HG03064 (cell line): ENCODE measurements around the gene BMF.

ENCODE experiments used
- ATAC-seq: cut with Tn5 transposase; IDR thresholded peaks from one replicate; pipeline ENCODE4 v1.9.1; 2021; ENCODE audit warnings: low read depth; ENCODE audit not compliant: unreplicated experiment

Gene BMF

GRCh38 chr15:40104296-40104864 is 4.3 kb downstream of the BMF start:
- ATAC-seq, result no peak

- ATAC-seq, result no peak
Measured at GRCh38 chr15:40103864-40104271, 4.8 kb downstream of the BMF start.

DNA sequence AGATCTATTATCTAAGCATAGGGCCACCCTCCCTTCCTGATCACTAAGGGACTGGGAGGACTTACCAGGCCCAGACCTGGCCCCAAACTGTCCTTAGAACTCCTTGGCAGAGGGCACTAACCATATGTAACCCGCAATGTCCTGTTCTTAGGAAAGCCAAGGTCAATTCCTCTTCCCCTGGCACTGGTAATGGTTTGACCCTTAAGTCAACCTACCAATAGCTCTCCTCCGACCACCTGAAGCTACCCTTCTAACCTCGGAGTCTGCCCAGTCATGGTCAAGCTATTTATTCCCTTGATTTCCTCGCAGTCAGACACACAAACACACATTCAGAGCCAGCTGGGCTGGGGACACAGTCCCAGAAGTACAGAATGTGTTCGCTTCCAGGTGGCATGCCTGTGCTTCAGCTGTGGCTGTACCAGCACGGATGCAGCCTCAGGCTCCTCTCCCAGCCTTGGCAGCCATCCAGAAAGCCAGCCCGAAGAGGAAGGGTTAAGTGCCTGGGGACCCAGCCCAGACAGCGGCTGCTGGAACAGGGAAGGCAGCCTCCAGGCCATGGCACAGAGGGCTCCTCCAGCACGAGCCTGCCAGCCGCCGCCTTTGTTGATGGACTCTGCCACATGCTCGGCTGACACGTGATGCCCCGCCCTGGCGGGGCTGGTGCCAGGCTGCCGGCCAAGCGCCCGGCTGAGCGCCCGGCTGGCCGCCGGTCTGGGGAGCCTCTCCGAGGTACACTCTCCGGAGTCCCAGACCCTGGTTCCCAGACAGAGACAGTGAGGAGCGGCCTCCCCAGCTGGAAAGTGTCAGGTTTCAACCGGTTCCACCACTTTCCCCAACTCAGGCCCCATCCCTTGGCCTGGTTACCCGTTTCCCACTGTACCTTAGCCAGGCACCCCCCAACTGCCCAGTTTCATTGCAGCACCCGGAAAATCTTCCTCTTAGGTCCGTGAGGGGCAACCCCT is 5.5 kb downstream of the BMF start:
- no peak for ATAC-seq

GRCh38 chr15:40100947-40101905 is 7.5 kb downstream of the BMF start:
- ATAC-seq, result no peak

DNA sequence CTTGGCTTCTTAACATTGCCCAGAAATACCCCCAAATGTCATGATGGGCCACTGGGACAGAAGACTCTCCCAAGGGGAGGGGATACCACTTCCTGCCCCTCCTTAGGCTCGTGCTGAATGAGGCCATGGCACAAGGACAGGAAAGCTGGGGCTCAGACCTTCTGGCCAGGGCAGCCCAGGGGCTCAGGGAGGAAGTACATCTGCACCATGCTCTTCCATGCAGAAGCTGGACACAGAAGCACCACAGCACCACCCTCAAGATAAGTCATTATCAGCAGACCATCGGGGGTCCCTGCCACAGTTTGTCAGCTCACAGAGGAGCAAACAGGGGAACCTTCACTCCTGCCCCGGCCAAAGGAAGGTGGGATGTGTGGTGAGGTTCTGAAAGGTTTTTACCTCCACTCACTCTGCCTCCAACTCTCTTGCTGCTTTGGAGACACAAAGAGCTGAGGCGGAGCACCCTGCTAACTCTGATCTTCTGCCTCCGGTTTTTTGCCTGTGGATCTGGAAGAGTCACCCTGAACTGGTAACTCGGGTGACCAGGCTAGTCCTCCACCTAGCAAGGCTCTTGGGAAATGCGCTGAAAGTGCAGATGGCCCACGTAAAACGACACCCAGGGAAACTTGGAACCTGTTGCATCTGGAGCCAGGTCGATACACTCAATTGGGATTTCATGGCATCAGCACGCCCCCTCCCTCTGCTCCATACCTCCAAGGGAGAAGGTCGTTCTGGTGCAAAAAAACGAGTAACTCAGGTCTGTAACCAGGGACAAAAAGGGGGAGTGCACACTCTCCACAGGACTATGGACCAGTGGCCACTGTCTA is 8.3 kb downstream of the BMF start:
- ATAC-seq, result no peak

DNA sequence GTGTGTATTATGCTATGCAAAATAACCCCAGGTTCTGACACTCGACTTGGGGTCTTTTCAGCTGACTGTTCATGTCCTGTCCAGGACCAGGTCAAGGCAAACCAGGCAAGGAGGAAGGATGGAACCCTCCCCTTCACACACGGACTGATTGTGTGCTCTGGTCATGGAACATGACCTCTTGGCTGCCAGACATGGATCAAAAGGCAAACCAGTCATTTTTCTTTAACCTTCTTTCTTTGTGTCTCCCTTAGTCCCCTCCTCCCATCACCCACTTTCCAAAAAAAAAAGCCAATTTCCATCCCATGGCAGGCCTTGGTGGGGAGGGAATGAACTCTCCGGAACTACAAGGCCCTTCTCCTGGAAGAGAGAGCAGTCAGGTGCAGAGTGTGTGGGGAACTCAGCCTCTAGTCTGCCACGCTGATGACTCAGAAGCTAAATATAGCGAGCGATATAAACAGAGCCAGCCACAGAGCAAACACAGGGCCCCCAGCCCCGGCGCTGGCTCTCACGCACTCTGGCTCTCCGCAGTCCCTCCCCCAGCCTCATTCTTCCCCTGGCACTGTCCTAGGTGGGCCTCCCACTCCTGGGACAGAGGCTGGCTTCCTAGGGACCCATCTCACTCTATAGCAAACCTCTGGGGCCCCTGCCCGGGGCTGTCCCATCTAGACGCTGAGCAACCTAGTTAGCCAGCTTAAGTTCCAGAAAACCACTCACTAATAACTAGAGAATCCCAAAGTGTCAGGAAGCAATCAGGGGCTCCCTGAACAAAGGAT is 10.0 kb downstream of the BMF start:
- ATAC-seq, result peak; percentile 69

DNA sequence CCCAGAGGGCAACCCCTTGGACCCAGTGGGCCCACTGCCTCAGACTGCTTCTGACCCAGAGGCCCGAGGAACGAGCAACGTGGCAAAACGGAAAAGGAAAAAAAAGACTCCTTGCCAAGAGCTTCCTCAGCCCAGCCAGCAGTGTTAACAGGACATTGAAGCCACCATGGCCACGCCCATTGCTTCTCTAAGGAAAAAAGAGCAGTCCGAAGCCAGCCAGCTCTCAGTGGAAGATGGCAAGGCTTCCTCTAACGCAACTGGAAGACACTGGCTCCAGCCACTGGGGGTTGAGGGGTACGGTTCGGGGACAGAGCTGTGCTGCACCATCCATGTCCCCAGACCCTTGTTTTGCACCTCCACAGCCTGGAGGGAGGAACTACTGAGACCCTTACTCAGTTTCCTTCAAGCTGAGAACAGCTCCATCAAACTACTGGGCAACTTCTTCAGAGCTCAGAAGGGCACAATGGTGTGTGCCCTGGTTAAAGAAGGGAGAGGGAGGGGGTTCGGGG is 10.7 kb downstream of the BMF start:
- ATAC-seq, result no peak

- ATAC-seq, result no peak
Measured at GRCh38 chr15:40097096-40097967, 11.3 kb downstream of the BMF start.

- ATAC-seq, result peak; percentile 32
Measured at GRCh38 chr15:40096094-40096891, 12.4 kb downstream of the BMF start.

DNA sequence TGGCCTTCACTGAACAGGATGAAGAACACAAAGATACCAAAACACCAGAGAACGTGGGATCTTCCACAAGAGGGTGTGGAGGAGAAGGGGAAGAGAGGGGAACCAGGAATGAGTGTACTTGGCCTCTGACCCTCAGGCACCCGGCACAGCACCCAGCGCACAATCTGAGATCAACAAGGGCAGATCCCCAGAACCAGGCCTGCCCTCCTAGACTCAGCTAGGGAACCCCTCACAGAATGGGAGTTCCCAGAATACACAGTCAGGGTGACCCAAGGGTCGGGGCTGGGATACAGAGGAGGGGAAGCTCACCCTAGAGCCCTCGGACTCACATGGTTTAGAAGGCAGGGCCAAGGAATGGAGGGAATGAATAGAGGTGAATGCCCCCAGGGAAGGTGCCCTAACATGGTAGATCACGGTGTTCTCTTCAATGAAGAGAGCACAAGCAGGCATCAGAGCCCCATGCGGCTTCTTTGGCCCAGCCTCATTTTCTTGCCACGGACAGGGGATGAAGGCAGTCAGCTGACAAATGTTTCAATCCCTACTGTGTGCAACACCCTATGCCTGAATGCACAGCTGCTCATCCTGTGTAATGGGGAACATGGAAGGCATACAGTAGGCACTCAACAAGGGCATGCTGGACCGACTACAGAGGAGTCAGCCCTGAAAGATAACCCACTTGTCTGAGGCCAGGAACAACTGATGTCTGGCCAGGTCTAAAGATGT is 13.1 kb downstream of the BMF start:
- no peak for ATAC-seq

- no peak for ATAC-seq
Measured at GRCh38 chr15:40094156-40094555, 14.5 kb downstream of the BMF start.

GRCh38 chr15:40092979-40093869 is 15.5 kb downstream of the BMF start:
- no peak for ATAC-seq

DNA sequence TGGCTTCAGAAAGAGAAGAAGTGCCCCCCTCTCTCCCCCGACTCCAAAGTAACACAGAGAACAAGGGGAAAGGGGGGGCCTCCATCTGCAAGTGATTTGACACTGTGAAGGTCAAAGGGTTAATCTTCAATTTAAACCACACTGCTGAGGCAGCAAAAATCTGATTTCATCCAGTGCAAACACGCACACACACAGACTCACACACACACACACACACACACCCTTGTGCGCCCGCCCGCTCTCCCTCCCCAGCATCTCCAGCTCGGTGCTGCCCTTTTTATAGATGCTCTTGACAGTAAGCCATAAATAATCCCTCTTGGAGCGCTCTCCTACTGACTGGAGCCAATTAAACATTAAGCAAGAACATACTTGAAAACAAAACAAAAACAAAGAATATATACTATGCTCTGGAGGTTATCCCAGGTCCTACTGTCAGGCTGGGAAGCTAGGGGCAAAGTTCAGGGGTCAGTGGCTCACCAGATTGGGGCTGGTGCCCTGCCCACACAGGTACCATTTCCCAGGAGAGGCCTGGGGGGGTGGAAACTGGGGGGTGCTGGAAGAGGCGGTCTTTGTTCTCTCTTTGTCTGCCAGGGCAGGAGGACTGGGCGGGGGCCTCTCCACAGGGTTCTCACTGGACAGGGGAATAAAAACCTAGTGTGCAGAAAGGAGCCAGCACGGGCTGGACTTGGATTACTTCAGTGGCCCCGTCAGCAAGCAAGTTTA is 16.3 kb downstream of the BMF start:
- no peak for ATAC-seq

DNA sequence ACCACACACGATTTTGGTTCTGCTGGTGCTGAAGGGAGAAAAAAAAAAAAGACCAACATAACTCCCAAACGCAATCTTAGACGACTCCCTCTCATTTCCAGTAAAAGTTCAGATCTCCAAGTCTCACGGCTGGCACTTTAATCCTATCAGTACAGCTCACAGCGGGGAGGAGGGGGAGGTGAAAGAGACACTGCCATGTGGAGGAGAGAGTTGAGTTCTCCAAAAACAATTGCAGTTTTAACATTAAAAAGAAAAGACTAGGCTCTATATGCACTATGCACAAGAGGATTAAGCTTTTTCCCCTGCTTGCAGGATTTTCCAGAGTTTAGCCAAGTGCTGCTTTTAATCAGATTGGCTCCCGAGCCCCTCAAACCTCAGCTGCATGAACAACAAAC is 16.8 kb downstream of the BMF start:
- ATAC-seq, result no peak

- no peak for ATAC-seq
Measured at GRCh38 chr15:40090774-40091455, 17.8 kb downstream of the BMF start.
